Endothelial cell of umbilical vein (primary cell): Measurements from ENCODE around the gene GLRX.

Experiments
- CTCF ChIP-seq, 2 donors: IDR thresholded peaks; 1 replicate in 1 of 2; 2 replicates in 1 of 2; pipeline ENCODE4 v1.5.1; 2011; ENCODE audit warnings: low read length in 2 of 2, mild to moderate bottlenecking in 2 of 2, moderate library complexity in 2 of 2, control low read depth in 1 of 2, inconsistent platforms in 1 of 2, low read depth in 1 of 2; ENCODE audit not compliant: insufficient read depth in 1 of 2; ENCODE audit errors: extremely low read depth in 1 of 2
- EZH2 ChIP-seq: IDR thresholded peaks from 2 replicates; pipeline ENCODE4 v1.6.1; 2012; ENCODE audit warnings: borderline replicate concordance, low read depth, mild to moderate bottlenecking, moderate library complexity, low read length, inconsistent platforms; ENCODE audit not compliant: severe bottlenecking
- POLR2A ChIP-seq: IDR thresholded peaks from 2 replicates; pipeline ENCODE4 v1.6.1; 2012; ENCODE audit warnings: low read depth, mild to moderate bottlenecking, control low read depth, low read length
- POLR2AphosphoS5 ChIP-seq: IDR thresholded peaks from 2 replicates; pipeline ENCODE4 v1.6.1; 2012; ENCODE audit warnings: low read depth, mild to moderate bottlenecking, control low read depth, low read length, moderate library complexity; ENCODE audit not compliant: insufficient read depth

- TF ChIP-seq POLR2A (no peak), POLR2AphosphoS5 (no peak), CTCF (IDR thresholded peaks at IDR 0.05; ENCODE audit: extremely low read depth in 1 of 2, insufficient read depth in 1 of 2, low read depth in 1 of 2, low read length in 2 of 2) (no peak), EZH2 (no peak)
These were observed 41.9 kb upstream of the GLRX start for GRCh38 chr5:95864456-95864855.
